Naive B cell (primary cell): Measurements from ENCODE around the gene VILL. TPM values are rescaled to one million over a fixed set of nuclear protein-coding genes. Genes with fewer than 3 reads are reported as not detected.
"Not testable (repeated sequence)": the region's sequence is repeated elsewhere in the genome, so short reads cannot be mapped to it uniquely, and the experiment has no call there.

Experiments
- ATAC-seq, 2 donors: fragments of 150-1000 bp; cut with Tn5 transposase; 2 replicates each; pipeline ENCODE4 v1.10.0; 2021; ENCODE audit warnings: low read depth in 2 of 2, mild to moderate bottlenecking in 2 of 2, moderate library complexity in 2 of 2
- DNase-seq: peaks from one replicate; pipeline ENCODE4 v3.0.0; 2022
- H3K27ac Mint-ChIP-seq, 6 donors: one replicate each; pipeline ENCODE4 v1.8.0; 2020 to 2022; ENCODE audit warnings: mild to moderate bottlenecking in 6 of 6, mixed read lengths in 6 of 6, moderate library complexity in 5 of 6, inconsistent platforms in 2 of 6
- H3K27me3 Mint-ChIP-seq, 3 donors: one replicate each; pipeline ENCODE4 v1.8.0; 2021 to 2022; ENCODE audit warnings: mixed read lengths in 3 of 3, mild to moderate bottlenecking in 1 of 3
- H3K36me3 Mint-ChIP-seq, 2 donors: one replicate each; pipeline ENCODE4 v1.8.0; 2020 to 2022; ENCODE audit warnings: mixed read lengths in 2 of 2, inconsistent platforms in 1 of 2, mild to moderate bottlenecking in 1 of 2
- H3K4me1 Mint-ChIP-seq, 3 donors: one replicate each; pipeline ENCODE4 v1.8.0; 2020 to 2022; ENCODE audit warnings: mixed read lengths in 3 of 3, inconsistent platforms in 1 of 3, mild to moderate bottlenecking in 1 of 3, moderate library complexity in 1 of 3
- H3K4me3 Mint-ChIP-seq, 8 donors: one replicate each; pipeline ENCODE4 v1.8.0; 2020 to 2022; ENCODE audit warnings: mild to moderate bottlenecking in 8 of 8, mixed read lengths in 8 of 8, moderate library complexity in 8 of 8, inconsistent platforms in 2 of 8
- H3K9me3 Mint-ChIP-seq, 7 donors: one replicate each; pipeline ENCODE4 v1.8.0; 2020 to 2022; ENCODE audit warnings: mixed read lengths in 7 of 7, mild to moderate bottlenecking in 5 of 7, inconsistent platforms in 2 of 7, moderate library complexity in 1 of 7
- polyA plus RNA-seq, 6 donors: library from polyadenylated mRNA; unstranded; fragments of 300-500 nt; fragmentation: Illumina TruSeq; gene quantifications; one replicate each; pipeline ENCODE4 v1.2.3, GENCODE V29; 2021; ENCODE audit warnings: low read depth in 6 of 6

VILL gene
- polyA plus RNA-seq, 6 donors from 2014 or later: 8.4 to 17.8 (median 11.8) TPM

DNA sequence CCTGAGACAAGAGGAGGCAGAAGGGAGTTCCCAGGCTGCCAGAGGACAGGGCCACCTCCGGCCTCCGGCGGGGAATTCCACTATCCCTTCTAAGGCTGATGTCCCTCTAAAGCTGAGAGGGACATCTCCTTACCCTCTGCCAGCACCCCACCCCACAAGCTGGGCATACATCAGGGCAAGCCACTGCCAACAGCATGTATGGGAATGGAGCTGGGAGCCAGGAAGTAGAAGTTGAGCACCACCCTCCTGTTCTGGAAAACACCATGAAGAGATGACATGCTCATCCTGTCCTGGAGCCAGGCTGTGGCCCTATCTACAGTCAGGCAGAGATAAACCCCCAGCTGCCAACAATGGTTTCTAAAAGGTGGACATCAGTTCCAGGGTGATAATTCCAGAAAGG lies 31.7 kb downstream of the VILL start:
- H3K4me1 Mint-ChIP-seq: peaks cover 19 to 25% (median 24%) of the 10 kb centered on the region in 3 donors
- DNase-seq (no peak), ATAC-seq (no peak)
- peak overlapping the region in 1 of 8 donors; percentile 92 for H3K4me3 Mint-ChIP-seq
- H3K36me3 Mint-ChIP-seq: no peaks in the 10 kb centered on the region
- no peaks in the 10 kb centered on the region for H3K9me3 Mint-ChIP-seq
- no peaks in the 10 kb centered on the region for H3K27me3 Mint-ChIP-seq
- peak overlapping the region in 3 of 6 donors; percentile 64 to 76 (median 65) for H3K27ac Mint-ChIP-seq

DNA sequence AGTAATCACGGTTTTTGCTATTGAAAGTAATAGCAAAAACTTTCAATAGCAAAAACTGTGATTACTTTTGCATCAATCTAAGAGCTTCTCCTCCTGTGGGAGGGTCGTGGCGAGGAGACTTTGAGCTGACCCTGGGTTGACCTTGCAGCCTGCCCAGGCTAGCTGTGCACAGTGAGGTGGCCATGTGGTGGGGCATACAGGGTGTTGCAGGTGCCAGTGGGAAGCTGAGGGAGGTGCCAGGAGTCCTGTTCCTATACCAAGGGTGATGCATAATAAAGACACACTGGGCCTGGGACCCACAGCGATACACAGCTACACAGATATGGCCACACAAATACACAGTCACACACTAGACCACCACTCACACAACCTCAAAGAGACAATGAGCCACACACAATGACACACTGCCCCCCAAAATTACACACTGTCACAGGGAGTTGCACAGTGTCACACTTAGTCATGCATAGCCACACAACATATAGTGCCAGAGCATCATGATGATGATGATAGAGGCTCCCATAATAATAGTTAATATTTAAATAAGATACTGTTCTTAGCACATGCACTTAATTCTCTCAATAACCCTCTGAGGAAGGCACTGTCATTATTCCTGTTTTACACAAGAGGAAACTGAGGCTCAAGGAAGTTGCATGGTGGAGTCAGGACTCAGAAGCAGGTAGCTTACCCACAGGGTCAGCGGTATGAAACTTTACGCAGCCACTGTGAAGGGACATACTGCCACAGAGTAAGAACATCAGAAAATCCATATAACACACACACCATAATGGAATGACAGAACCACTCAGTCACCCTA lies 32.5 kb downstream of the VILL start:
- no peaks in the 10 kb centered on the region for H3K9me3 Mint-ChIP-seq
- H3K36me3 Mint-ChIP-seq: no peaks in the 10 kb centered on the region
- peaks cover 19 to 26% (median 24%) of the 10 kb centered on the region in 3 donors for H3K4me1 Mint-ChIP-seq
- peak overlapping the region in 5 of 6 donors; percentile 49 to 100 (median 94) for H3K27ac Mint-ChIP-seq
- DNase-seq: no peak
- ATAC-seq: no peak
- H3K4me3 Mint-ChIP-seq: peak overlapping the region; percentile 87 to 99 (median 99)
- H3K27me3 Mint-ChIP-seq: peaks cover 0 to 1% (median under 1%) of the 10 kb centered on the region in 3 donors

DNA sequence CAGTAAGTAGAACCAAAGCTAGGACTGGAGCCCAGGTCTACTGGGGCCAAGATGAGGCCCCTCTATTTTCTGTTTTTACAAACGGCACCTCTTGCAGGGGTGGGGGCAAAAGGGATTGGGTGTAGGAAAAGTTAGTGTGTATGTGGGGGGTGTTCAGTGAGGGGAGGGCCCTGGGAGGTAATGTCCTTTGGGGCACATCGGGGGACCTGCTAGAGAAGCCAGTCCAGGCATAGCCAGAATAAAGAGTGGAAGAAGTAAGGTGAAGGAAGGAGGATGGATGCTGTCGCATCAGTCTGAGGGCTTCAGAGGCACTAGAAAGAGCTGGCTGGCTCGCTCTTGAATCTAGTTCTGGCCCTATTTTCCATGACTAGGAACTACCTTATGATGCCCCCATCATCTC lies 36.3 kb downstream of the VILL start:
- Mint-ChIP-seq H3K4me3 (peak overlapping the region in 3 of 8 donors; percentile 44 to 84 (median 47)), H3K9me3 (peaks cover 0 to 2% (median 0%) of the 10 kb centered on the region in 7 donors), H3K36me3 (peaks cover 0 to 8% of the 10 kb centered on the region in 2 donors), H3K27me3 (peaks cover 10 to 31% (median 24%) of the 10 kb centered on the region in 3 donors), H3K4me1 (peaks cover 19 to 34% (median 31%) of the 10 kb centered on the region in 3 donors), H3K27ac (peak overlapping the region in 1 of 6 donors; percentile 60)
- DNase-seq (no peak), ATAC-seq (no peak)

DNA sequence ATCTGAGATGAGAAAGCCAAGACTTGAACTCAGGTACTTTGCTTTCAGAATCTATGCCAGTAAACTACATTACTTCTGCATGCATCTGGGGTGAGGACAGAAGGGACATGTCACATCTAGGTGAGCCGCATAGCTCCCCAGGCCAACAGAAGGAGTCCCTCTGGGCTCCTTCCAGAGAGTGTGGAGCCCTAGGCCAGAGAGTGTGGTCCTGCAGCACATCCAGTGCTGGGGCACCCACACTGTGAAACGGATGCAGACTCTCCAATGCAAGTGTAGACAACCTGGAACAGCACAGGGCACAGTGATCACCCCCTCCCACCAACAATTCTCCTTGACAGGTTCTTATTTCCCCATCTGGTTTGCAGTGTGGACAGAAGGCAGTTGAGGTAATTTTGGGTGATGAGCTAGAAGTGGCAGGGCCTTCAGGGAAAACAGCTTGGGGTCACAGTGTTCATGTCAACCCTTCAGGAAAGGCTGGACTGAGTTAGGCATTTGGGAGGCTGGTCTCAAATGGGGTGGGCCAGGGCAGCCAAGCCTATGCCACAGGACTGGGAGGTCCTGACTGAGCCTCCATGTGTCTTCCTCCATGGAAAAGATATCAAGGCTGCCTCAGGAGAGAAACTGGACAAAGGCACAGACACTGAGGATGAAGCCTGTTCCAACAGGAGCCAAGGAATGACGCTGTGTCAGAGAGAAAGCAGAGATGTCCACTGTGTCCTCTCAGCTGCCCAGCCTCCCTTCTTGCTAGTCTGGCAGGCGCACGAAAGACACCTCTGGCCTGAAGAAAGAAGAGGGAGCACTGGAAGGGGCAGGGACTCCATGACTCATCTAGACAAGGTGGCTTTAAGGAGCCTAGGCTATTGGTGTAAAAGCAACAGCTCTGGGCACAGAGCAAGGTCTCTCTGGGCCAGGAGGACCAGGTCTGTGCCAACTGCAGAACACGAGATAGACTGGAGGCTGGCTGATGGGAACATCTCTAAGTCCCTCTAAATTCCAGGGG lies 37.2 kb downstream of the VILL start:
- Mint-ChIP-seq H3K4me1 (peaks cover 19 to 34% (median 31%) of the 10 kb centered on the region in 3 donors), H3K27ac (no peak overlapping the region), H3K9me3 (peaks cover 0 to 2% (median 0%) of the 10 kb centered on the region in 7 donors), H3K4me3 (peak overlapping the region in 7 of 8 donors; percentile 67 to 84 (median 76)), H3K27me3 (peaks cover 17 to 40% (median 33%) of the 10 kb centered on the region in 3 donors), H3K36me3 (peaks cover 0 to 8% of the 10 kb centered on the region in 2 donors)
- ATAC-seq: no peak
- no peak for DNase-seq

DNA sequence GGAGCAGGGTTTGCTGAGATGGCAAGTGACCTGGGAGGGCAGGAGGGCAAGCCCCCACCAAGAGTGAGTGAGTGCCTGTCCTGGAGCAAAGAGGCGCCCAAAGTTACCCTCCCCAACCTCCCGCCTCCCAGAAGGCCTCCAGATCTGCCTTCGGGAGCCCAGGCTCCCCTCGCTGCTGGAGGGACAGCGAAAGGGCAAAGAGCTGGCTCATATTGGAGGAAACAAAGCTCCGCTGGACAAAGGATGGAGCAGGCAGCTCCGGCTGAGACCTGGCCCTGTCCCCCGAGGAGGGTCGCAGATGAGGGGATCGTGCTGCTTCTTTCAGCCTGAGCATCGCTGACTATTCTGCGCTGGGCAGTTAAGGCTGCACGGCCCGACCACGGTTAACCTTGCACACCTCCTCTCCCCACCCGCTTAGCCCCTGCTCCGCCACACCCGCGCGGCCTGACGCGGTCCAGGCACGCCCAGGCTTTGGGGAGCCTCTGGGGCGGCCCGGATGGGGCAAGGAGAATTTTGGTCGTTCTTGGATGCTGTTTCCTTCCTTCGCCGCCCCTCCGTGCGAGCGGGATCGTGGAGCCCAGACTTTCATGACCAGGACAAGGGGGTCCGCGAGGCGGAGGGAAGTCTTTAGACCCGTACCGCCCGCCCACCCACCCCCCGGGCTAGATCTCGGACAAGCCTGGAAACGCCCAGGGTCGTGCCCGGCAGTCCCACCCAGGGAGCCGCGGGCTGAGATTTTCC lies 38.2 kb downstream of the VILL start:
- peaks cover 0 to 2% (median 0%) of the 10 kb centered on the region in 7 donors for H3K9me3 Mint-ChIP-seq
- peaks cover 15 to 30% (median 25%) of the 10 kb centered on the region in 3 donors for H3K4me1 Mint-ChIP-seq
- no peak for ATAC-seq
- peaks cover 25 to 50% (median 44%) of the 10 kb centered on the region in 3 donors for H3K27me3 Mint-ChIP-seq
- H3K4me3 Mint-ChIP-seq: peak overlapping the region; percentile 61 to 84 (median 76)
- no peak for DNase-seq
- H3K27ac Mint-ChIP-seq: no peak overlapping the region
- peaks cover 0 to 19% of the 10 kb centered on the region in 2 donors for H3K36me3 Mint-ChIP-seq

DNA sequence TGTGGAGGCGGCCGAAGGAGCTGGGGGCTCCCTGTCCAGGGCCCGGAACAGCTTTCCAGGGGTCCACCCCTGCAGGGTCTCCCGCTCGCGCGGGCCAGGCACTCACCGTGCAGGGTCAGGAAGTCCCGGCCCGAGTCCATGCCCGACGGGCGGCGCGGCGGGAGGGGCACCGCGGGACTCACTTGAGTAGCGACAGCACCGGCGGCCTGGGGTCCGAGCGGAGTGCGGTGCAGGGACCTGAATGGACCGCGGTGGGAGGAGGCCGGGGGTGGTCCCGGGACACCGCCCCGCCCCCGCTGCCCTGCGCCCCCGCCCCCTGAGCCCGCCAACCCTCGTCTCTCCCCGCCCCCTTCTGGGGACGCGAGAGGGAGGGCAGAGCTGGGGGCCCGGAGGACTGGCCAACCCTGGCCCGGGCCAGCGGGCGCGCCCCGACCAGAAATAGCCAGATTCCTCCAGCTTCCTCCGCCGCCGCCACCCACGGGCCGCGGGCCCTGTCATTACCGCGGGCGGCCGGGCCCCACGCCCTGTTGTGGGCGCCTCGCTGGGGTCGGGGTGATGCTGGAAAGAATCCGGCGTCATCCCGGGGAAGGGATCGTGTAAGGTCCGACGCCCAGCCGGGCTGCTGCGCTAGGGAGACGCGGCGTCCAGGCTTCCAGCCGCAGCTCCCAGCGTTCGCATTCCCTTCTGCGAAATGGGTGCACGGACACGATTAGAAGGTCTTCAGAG lies 39.0 kb downstream of the VILL start, which contains the start of gene PLCD1:
Gene PLCD1, minus strand, starts transcription at position 243 of the 726 bp plus-strand sequence. Its CDS starts 103 bp downstream, at position 140.
- H3K9me3 Mint-ChIP-seq: peaks cover 0 to 2% (median 0%) of the 10 kb centered on the region in 7 donors
- H3K36me3 Mint-ChIP-seq: peaks cover 0 to 19% of the 10 kb centered on the region in 2 donors
- ATAC-seq: no peak
- peak; percentile 24 for DNase-seq
- H3K4me1 Mint-ChIP-seq: peaks cover 13 to 25% (median 19%) of the 10 kb centered on the region in 3 donors
- H3K4me3 Mint-ChIP-seq: peak within 1 kb of the TSS; percentile 67 to 84 (median 76)
- H3K27ac Mint-ChIP-seq: peak within 1 kb of the TSS in 1 of 6 donors; percentile 49
- H3K27me3 Mint-ChIP-seq: peaks cover 27 to 55% (median 49%) of the 10 kb centered on the region in 3 donors

DNA sequence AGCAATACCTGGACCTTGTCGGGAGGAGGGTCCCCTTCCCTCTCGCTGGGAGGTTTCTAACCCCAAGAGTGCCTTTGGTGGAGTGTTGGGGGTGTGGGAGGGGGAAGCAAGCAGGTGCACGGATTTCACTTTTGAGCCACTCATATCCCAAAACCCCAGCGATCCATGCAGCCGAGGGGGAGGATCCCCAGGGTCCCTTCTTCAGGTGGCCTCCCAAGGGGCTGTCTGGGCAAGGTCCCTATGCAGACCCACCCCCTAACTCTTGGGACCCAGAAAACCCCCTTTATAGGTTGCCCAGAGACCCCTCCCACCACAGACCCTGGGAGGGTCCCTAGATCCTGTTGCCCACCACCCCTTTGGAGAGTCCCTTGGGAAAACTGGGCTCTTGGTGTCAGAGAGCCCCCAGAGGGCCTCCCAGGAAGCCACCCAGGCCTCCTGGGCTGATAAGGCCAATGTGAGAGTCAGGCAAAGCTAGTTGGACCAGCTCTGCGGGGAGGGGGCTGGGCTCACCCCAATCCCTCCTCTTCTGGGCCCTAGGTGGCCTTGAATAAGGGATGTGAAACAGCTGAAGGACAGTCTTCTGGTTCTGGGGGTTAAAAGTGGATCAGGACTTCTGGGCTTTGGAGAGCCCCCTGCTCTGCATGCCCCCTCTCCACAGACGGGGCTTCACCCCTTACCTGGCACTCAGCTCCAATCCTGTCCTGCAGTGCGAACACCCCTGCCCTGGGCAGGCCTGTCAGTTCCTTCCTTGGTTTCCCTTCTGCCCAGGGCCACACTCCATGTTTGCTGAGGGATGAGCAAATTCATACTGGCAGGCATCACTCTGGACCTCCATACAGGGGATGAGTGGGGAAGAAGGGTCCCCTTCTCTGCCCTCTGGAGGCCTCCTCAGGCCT lies 39.8 kb downstream of the VILL start:
- peaks cover 0 to 19% of the 10 kb centered on the region in 2 donors for H3K36me3 Mint-ChIP-seq
- H3K4me1 Mint-ChIP-seq: peaks cover 7 to 19% (median 12%) of the 10 kb centered on the region in 3 donors
- peaks cover 31 to 58% (median 51%) of the 10 kb centered on the region in 3 donors for H3K27me3 Mint-ChIP-seq
- ATAC-seq (no peak), DNase-seq (no peak)
- H3K4me3 Mint-ChIP-seq: peak overlapping the region; percentile 10 to 77 (median 67)
- H3K9me3 Mint-ChIP-seq: peaks cover 0 to 2% (median 0%) of the 10 kb centered on the region in 7 donors
- peak overlapping the region in 1 of 6 donors; percentile 49 for H3K27ac Mint-ChIP-seq

DNA sequence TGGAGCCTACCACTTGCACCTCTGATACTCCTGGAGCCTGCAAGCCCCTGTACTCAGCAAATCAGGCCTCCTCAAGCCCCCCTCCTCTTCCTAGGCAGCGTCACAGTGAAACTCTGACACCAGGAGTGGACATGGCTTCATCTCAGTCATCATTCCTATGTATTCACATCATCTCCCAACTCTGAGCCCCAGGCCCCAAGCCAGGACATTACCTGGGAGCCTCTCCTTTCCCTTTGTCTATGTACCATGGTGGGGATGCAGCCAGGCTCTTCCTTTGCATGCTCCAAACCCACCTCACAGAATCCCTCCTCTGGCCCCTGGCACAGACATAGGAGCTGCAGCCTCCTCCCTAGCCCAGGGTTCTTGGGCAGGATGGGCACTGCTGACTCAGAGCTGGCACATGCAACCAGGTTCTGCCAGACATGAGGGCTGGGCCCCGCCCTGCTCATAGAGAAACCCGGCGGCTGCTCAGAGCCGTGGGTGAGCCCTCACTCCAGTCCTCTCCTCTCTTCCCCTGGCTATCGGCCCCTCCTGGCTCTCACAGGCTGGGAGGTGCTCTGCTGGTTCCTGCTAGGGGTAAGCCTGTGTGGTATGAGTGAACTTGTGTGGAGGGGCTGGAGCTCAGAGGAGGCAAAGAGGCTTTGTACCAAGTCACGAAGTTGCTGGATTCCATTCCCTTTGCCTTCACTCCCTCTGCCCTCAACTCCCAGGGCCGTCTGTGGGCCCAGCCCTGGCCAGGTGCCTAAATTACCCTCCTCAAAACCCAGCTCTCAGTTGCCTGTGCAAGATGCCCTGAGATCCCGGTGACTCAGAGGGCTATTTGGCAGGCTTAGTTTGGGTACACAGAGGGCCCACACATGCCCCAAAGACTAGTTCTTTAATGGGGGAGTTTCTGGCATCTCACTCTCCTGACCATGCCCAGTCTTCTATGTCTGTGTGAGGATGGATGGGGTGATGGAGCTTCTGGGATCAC lies 40.7 kb downstream of the VILL start:
- DNase-seq (no peak), ATAC-seq (no peak)
- peaks cover 0 to 2% (median 0%) of the 10 kb centered on the region in 7 donors for H3K9me3 Mint-ChIP-seq
- H3K4me1 Mint-ChIP-seq: peaks cover 0 to 14% (median 6%) of the 10 kb centered on the region in 3 donors
- peaks cover 0 to 19% of the 10 kb centered on the region in 2 donors for H3K36me3 Mint-ChIP-seq
- H3K4me3 Mint-ChIP-seq: peak overlapping the region in 5 of 8 donors; percentile 28 to 77 (median 70)
- peaks cover 31 to 58% (median 51%) of the 10 kb centered on the region in 3 donors for H3K27me3 Mint-ChIP-seq
- peak overlapping the region in 1 of 6 donors; percentile 86 for H3K27ac Mint-ChIP-seq

DNA sequence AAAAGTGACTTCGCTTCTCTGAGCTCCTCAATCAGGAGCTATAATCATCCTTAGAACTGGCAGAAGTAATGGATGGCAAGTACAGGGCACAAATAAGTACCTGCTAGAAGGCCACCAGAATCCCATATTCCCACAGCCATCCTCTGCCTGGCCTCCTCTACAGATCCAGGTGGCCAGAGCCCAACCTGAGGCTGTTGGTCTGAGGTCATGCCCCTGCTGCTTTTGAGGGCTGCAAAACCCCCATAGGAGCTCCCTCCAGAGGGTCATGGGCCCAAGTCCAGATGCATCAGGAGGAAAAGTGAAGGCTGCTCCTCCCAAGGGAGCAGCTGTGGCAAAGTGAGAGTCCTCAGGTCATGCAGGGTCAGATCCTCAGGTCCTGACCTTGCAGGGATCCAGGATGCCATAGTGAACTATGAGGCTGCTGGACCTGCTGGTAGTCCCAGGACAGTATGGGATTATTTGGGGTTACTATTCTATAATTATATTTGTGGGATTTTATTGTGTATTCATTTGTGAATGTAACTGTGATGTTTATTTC lies 41.8 kb downstream of the VILL start:
- no peak overlapping the region for H3K4me3 Mint-ChIP-seq
- peaks cover 31 to 58% (median 51%) of the 10 kb centered on the region in 3 donors for H3K27me3 Mint-ChIP-seq
- H3K4me1 Mint-ChIP-seq: peaks cover 0 to 14% (median 8%) of the 10 kb centered on the region in 3 donors
- H3K36me3 Mint-ChIP-seq: peaks cover 0 to 19% of the 10 kb centered on the region in 2 donors
- no peak for DNase-seq
- ATAC-seq: no peak
- H3K9me3 Mint-ChIP-seq: peaks cover 0 to 2% (median 0%) of the 10 kb centered on the region in 7 donors
- H3K27ac Mint-ChIP-seq: no peak overlapping the region

DNA sequence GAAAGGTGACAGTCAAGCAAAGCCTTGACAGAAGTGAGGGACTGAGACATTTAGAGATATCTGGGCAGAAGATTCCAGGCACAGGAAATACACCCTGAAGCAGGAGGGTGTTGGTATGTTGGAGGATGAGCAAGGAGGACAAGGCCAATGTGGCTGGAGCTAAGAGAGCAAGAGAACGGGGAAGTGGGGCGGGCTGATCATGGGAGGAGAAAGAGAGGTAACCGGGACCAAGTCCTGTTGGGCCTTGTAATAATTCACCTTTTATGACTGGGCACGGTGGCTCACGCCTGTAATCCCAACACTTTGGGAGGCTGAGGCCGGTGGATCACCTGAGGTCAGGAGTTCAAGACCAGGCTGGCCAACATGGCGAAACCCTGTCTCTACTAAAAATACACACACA lies 43.0 kb downstream of the VILL start:
- H3K27ac Mint-ChIP-seq, H3K9me3 Mint-ChIP-seq, DNase-seq, ATAC-seq: not testable (repeated sequence)
- peak overlapping the region in 1 of 8 donors; percentile 39 for H3K4me3 Mint-ChIP-seq
- H3K4me1 Mint-ChIP-seq: peaks cover 9 to 19% (median 10%) of the 10 kb centered on the region in 3 donors
- peaks cover 0 to 19% of the 10 kb centered on the region in 2 donors for H3K36me3 Mint-ChIP-seq
- peaks cover 26 to 53% (median 45%) of the 10 kb centered on the region in 3 donors for H3K27me3 Mint-ChIP-seq
